Skin of body (tissue), 2 donors: ENCODE results near the gene RASAL1. TPM values are rescaled to one million over a fixed set of nuclear protein-coding genes. Genes with fewer than 3 reads are reported as not detected.

ENCODE experiments used
- DNase-seq: peaks from one replicate; lab custom pipeline; 2025; lab: John Stamatoyannopoulos, UW
- total RNA-seq: library from RNA; depleted of rRNA; stranded (reverse); fragments of >200 nt; gene quantifications from one replicate; pipeline ENCODE4 v1.2.3, GENCODE V29; 2014

Gene RASAL1
- total RNA-seq, 1 donor from 2014 or later: 8.1 TPM

GRCh38 chr12:113115455-113116126 lies 20.0 kb downstream of the RASAL1 start:
- DNase-seq: no peak

GRCh38 chr12:113114447-113115178 lies 20.9 kb downstream of the RASAL1 start:
- no peak for DNase-seq

GRCh38 chr12:113113397-113113796 lies 22.2 kb downstream of the RASAL1 start:
- DNase-seq: no peak

GRCh38 chr12:113112043-113112899 lies 23.3 kb downstream of the RASAL1 start:
- DNase-seq: no peak

GRCh38 chr12:113111247-113111646 lies 24.3 kb downstream of the RASAL1 start:
- DNase-seq: no peak

GRCh38 chr12:113109872-113110599 lies 25.5 kb downstream of the RASAL1 start:
- DNase-seq: no peak

GRCh38 chr12:113109360-113109759 lies 26.2 kb downstream of the RASAL1 start:
- no peak for DNase-seq

- no peak for DNase-seq
Measured at GRCh38 chr12:113108308-113108707, 27.3 kb downstream of the RASAL1 start.

GRCh38 chr12:113106361-113106760 lies 29.2 kb downstream of the RASAL1 start:
- DNase-seq: no peak

GRCh38 chr12:113105606-113106271 lies 29.8 kb downstream of the RASAL1 start:
- DNase-seq: no peak

- DNase-seq: no peak
Measured at GRCh38 chr12:113104953-113105510, 30.5 kb downstream of the RASAL1 start.

GRCh38 chr12:113103756-113104450 lies 31.7 kb downstream of the RASAL1 start:
- DNase-seq: no peak

GRCh38 chr12:113102811-113103210 lies 32.8 kb downstream of the RASAL1 start:
- DNase-seq: no peak

- no peak for DNase-seq
Measured at GRCh38 chr12:113101751-113102150, 33.8 kb downstream of the RASAL1 start.

GRCh38 chr12:113099764-113100163 lies 35.8 kb downstream of the RASAL1 start:
- DNase-seq: no peak

GRCh38 chr12:113099364-113099763 lies 36.2 kb downstream of the RASAL1 start:
- no peak for DNase-seq

GRCh38 chr12:113098441-113099028 lies 37.0 kb downstream of the RASAL1 start:
- peak; percentile 63 for DNase-seq

GRCh38 chr12:113097716-113098440 lies 37.7 kb downstream of the RASAL1 start:
- no peak for DNase-seq
